Trophoblast cell (in vitro differentiated cells and primary cell): ENCODE measurements around the gene E2F3.

ENCODE experiments used
- DNase-seq, 2 donors: peaks; one replicate each; pipeline ENCODE4 v3.0.0-alpha.2; 2016
- H2AFZ ChIP-seq: 2 replicates; pipeline ENCODE4 v1.6.1; 2013; ENCODE audit warnings: low read length, moderate library complexity, mild to moderate bottlenecking; ENCODE audit not compliant: insufficient read depth, poor library complexity
- H2AK5ac ChIP-seq: 2 replicates; pipeline ENCODE4 v1.6.1; 2013; ENCODE audit warnings: mild to moderate bottlenecking, low read length
- H2BK120ac ChIP-seq: 2 replicates; pipeline ENCODE4 v1.6.1; 2013; ENCODE audit warnings: low read length, mild to moderate bottlenecking, moderate library complexity; ENCODE audit not compliant: insufficient read depth, poor library complexity
- H2BK12ac ChIP-seq: 2 replicates; pipeline ENCODE4 v1.6.1; 2013; ENCODE audit warnings: mild to moderate bottlenecking, low read length, moderate library complexity
- H2BK5ac ChIP-seq: 2 replicates; pipeline ENCODE4 v1.6.1; 2013; ENCODE audit warnings: low read length, low read depth, moderate library complexity, mild to moderate bottlenecking; ENCODE audit not compliant: poor library complexity
- H3K14ac ChIP-seq: 2 replicates; pipeline ENCODE4 v1.6.1; 2013; ENCODE audit warnings: mild to moderate bottlenecking, low read length
- H3K18ac ChIP-seq: 2 replicates; pipeline ENCODE4 v1.6.1; 2013; ENCODE audit warnings: mild to moderate bottlenecking, low read length
- H3K23ac ChIP-seq: 2 replicates; pipeline ENCODE4 v1.6.1; 2013; ENCODE audit warnings: low read length
- H3K27ac ChIP-seq: 2 replicates; pipeline ENCODE4 v1.5.1; 2013; ENCODE audit warnings: low read depth, mild to moderate bottlenecking, inconsistent platforms, low read length, moderate library complexity
- H3K27me3 ChIP-seq: 2 replicates; pipeline ENCODE4 v1.6.1; 2013; ENCODE audit warnings: inconsistent platforms, mild to moderate bottlenecking, low read length, moderate library complexity; ENCODE audit not compliant: insufficient read depth
- H3K36me3 ChIP-seq, 2 experiments: 1 replicate in 1 of 2; 2 replicates in 1 of 2; pipeline ENCODE4 v1.6.1; 2013; ENCODE audit warnings: low read length in 2 of 2, mild to moderate bottlenecking in 2 of 2, moderate library complexity in 1 of 2; ENCODE audit not compliant: insufficient read depth in 2 of 2, control insufficient read depth in 1 of 2
- H3K4ac ChIP-seq: 2 replicates; pipeline ENCODE4 v1.6.1; 2013; ENCODE audit warnings: low read depth, mild to moderate bottlenecking, low read length, moderate library complexity
- H3K4me1 ChIP-seq, 2 experiments: 1 replicate in 1 of 2; 2 replicates in 1 of 2; pipeline ENCODE4 v1.6.1; 2013; ENCODE audit warnings: low read length in 2 of 2, mild to moderate bottlenecking in 2 of 2, moderate library complexity in 1 of 2; ENCODE audit not compliant: insufficient read depth in 2 of 2, control insufficient read depth in 1 of 2
- H3K4me2 ChIP-seq: 2 replicates; pipeline ENCODE4 v1.6.1; 2013; ENCODE audit warnings: inconsistent platforms, mild to moderate bottlenecking, low read length, moderate library complexity
- H3K4me3 ChIP-seq: 2 replicates; pipeline ENCODE4 v1.5.1; 2013; ENCODE audit warnings: mild to moderate bottlenecking, low read depth, low read length, inconsistent platforms
- H3K79me1 ChIP-seq: one replicate; pipeline ENCODE4 v1.6.1; 2013; ENCODE audit warnings: low read length
- H3K79me2 ChIP-seq: 2 replicates; pipeline ENCODE4 v1.6.1; 2013; ENCODE audit warnings: low read length, mild to moderate bottlenecking; ENCODE audit not compliant: control insufficient read depth, insufficient read depth, poor library complexity
- H3K9ac ChIP-seq: 2 replicates; pipeline ENCODE4 v1.6.1; 2013; ENCODE audit warnings: mild to moderate bottlenecking, low read length
- H3K9me3 ChIP-seq: 2 replicates; pipeline ENCODE4 v1.6.1; 2013; ENCODE audit warnings: low read depth, mild to moderate bottlenecking, control low read depth, inconsistent platforms, low read length; ENCODE audit not compliant: insufficient read depth
- H4K12ac ChIP-seq: 2 replicates; pipeline ENCODE4 v1.6.1; 2013; ENCODE audit warnings: low read depth, mild to moderate bottlenecking, low read length, moderate library complexity
- H4K8ac ChIP-seq: 2 replicates; pipeline ENCODE4 v1.6.1; 2013; ENCODE audit warnings: low read depth, mild to moderate bottlenecking, low read length, moderate library complexity
- H4K91ac ChIP-seq: one replicate; pipeline ENCODE4 v1.6.1; 2013; ENCODE audit warnings: low read depth, mild to moderate bottlenecking, low read length, moderate library complexity
- WGBS: extraction: QIAGEN DNeasy Blood & Tissue Kit; methylation state at CpG from one replicate; pipeline ENCODE4 v1.1.7; 2013; ENCODE audit warnings: missing lambda C conversion rate; ENCODE audit not compliant: insufficient read length, insufficient coverage; ENCODE audit errors: extremely low coverage; 5-methylcytosine and 5-hydroxymethylcytosine counted together

Gene E2F3

GRCh38 chr6:20441921-20442320 is 40.2 kb downstream of the E2F3 start:
- no peaks in the 10 kb centered on the region for H3K79me2 ChIP-seq
- H3K9me3 ChIP-seq: no peaks in the 10 kb centered on the region
- no peak overlapping the region for H3K18ac ChIP-seq
- H3K4me1 ChIP-seq: peaks cover 0 to 2% of the 10 kb centered on the region in 2 experiments
- H3K79me1 ChIP-seq: no peaks in the 10 kb centered on the region
- no peaks in the 10 kb centered on the region for H3K27me3 ChIP-seq
- H4K12ac ChIP-seq: no peak overlapping the region
- H3K36me3 ChIP-seq: peaks cover 2 to 4% of the 10 kb centered on the region in 2 experiments
- H3K4ac ChIP-seq: no peak overlapping the region
- H3K27ac ChIP-seq: no peak overlapping the region
- no peak overlapping the region for H3K4me2 ChIP-seq
- H2AFZ ChIP-seq: no peak overlapping the region
- H4K91ac ChIP-seq: no peak overlapping the region
- H2BK120ac ChIP-seq: no peak overlapping the region
- H3K23ac ChIP-seq: peak overlapping the region; percentile 75
- no peak overlapping the region for H3K14ac ChIP-seq
- H2AK5ac ChIP-seq: no peak overlapping the region
- H3K9ac ChIP-seq: no peak overlapping the region
- no peak overlapping the region for H2BK5ac ChIP-seq
- WGBS: no CpG with 5 or more reads among the region's 7 CpGs
- no peak overlapping the region for H2BK12ac ChIP-seq
- no peak for DNase-seq
- no peak overlapping the region for H4K8ac ChIP-seq
- no peak overlapping the region for H3K4me3 ChIP-seq

GRCh38 chr6:20444786-20445271 is 43.1 kb downstream of the E2F3 start:
- Histone ChIP-seq H3K23ac (no peak overlapping the region), H3K14ac (no peak overlapping the region), H2BK12ac (no peak overlapping the region), H3K4me1 (peaks cover 5 to 7% of the 10 kb centered on the region in 2 experiments), H3K4ac (no peak overlapping the region), H3K27ac (no peak overlapping the region), H2AK5ac (no peak overlapping the region), H2AFZ (no peak overlapping the region), H3K4me3 (no peak overlapping the region), H3K79me2 (peaks cover 2% of the 10 kb centered on the region), H2BK5ac (no peak overlapping the region), H3K79me1 (no peaks in the 10 kb centered on the region), H4K8ac (no peak overlapping the region), H3K27me3 (no peaks in the 10 kb centered on the region), H2BK120ac (no peak overlapping the region), H4K91ac (no peak overlapping the region), H3K36me3 (peaks cover 2 to 4% of the 10 kb centered on the region in 2 experiments), H3K9me3 (no peaks in the 10 kb centered on the region), H3K4me2 (no peak overlapping the region), H3K9ac (no peak overlapping the region), H3K18ac (peak overlapping the region; percentile 58), H4K12ac (no peak overlapping the region)
- no CpG with 5 or more reads among the region's 5 CpGs for WGBS
- DNase-seq: peak in 1 of 2 donors; percentile 10

- no peak overlapping the region for H3K4ac ChIP-seq
- H3K9me3 ChIP-seq: no peaks in the 10 kb centered on the region
- WGBS: no CpG with 5 or more reads among the region's 3 CpGs
- no peak overlapping the region for H3K4me2 ChIP-seq
- no peak overlapping the region for H3K23ac ChIP-seq
- H3K36me3 ChIP-seq: peaks cover 2% of the 10 kb centered on the region in 2 experiments
- no peak overlapping the region for H2AFZ ChIP-seq
- no peak overlapping the region for H2AK5ac ChIP-seq
- peaks cover 5 to 7% of the 10 kb centered on the region in 2 experiments for H3K4me1 ChIP-seq
- H3K79me2 ChIP-seq: peaks cover 2% of the 10 kb centered on the region
- no peak overlapping the region for H4K8ac ChIP-seq
- no peak overlapping the region for H4K12ac ChIP-seq
- H2BK12ac ChIP-seq: no peak overlapping the region
- H2BK120ac ChIP-seq: no peak overlapping the region
- no peak for DNase-seq
- H3K79me1 ChIP-seq: no peaks in the 10 kb centered on the region
- H4K91ac ChIP-seq: no peak overlapping the region
- no peaks in the 10 kb centered on the region for H3K27me3 ChIP-seq
- H3K18ac ChIP-seq: no peak overlapping the region
- H3K27ac ChIP-seq: no peak overlapping the region
- no peak overlapping the region for H3K14ac ChIP-seq
- H3K4me3 ChIP-seq: no peak overlapping the region
- H2BK5ac ChIP-seq: no peak overlapping the region
- no peak overlapping the region for H3K9ac ChIP-seq
These were observed 45.5 kb downstream of the E2F3 start for GRCh38 chr6:20447157-20447556.

- Histone ChIP-seq H4K91ac (no peak overlapping the region), H3K27ac (no peak overlapping the region), H3K4me3 (no peak overlapping the region), H3K18ac (no peak overlapping the region), H4K12ac (no peak overlapping the region), H3K36me3 (peaks cover 2% of the 10 kb centered on the region in 2 experiments), H2BK12ac (no peak overlapping the region), H3K79me1 (no peaks in the 10 kb centered on the region), H3K14ac (no peak overlapping the region), H3K79me2 (peaks cover 2% of the 10 kb centered on the region), H2BK5ac (no peak overlapping the region), H3K4me2 (no peak overlapping the region), H2AK5ac (no peak overlapping the region), H4K8ac (no peak overlapping the region), H2BK120ac (no peak overlapping the region), H3K23ac (no peak overlapping the region), H3K4ac (peak overlapping the region; percentile 96), H3K4me1 (peaks cover 5 to 7% of the 10 kb centered on the region in 2 experiments), H3K9ac (no peak overlapping the region), H2AFZ (no peak overlapping the region), H3K27me3 (no peaks in the 10 kb centered on the region), H3K9me3 (no peaks in the 10 kb centered on the region)
- WGBS: no CpG with 5 or more reads among the region's 4 CpGs
- DNase-seq: no peak
These were observed 46.0 kb downstream of the E2F3 start for GRCh38 chr6:20447581-20448132.
